GM19023 (cell line): ENCODE measurements around the gene LDLRAD3.

ENCODE experiments used
- ATAC-seq: cut with Tn5 transposase; IDR thresholded peaks from one replicate; pipeline ENCODE4 v1.9.1; 2021; ENCODE audit warnings: mild to moderate bottlenecking, moderate library complexity; ENCODE audit not compliant: unreplicated experiment

LDLRAD3 gene

DNA sequence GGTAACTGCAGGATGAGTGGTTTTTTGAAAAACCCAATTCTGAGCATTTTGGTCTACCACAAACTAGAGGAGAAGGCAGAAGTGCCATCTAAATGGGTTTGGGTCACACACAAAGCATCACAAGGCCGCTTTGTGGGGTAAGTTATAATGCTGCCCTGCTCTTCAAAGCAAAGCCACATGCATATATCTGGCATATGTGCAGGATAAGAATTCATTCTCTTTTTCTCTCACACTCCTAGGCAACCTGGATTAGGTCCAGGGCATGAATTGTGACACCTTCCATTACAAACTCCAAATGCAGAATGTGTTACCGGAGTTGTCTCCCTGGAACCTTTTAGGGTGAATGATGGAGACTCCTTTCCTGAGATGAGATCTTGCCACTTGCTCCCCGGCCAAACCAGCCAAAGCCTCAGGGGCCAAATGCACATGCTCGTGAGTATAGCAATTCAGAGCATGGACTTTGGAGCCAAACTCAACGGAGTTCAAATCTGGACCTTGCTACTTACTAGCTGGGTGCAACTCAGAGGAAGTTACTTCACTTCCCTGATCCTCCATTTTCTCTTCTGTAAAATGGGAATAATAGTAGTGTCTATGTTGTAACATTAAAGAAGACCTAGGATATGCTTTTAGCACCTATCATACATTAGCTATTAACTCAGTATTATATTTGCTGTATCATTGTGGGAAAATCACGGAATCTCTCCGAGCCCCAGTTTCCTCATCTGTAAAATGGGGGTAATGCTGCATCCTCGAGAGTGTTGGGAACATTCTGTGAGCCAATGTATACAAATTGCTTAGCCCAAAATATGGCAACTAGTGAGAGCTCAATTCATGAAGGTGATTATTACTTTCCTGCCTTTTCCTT, 248.8 kb downstream of the LDLRAD3 start:
- ATAC-seq = no peak

DNA sequence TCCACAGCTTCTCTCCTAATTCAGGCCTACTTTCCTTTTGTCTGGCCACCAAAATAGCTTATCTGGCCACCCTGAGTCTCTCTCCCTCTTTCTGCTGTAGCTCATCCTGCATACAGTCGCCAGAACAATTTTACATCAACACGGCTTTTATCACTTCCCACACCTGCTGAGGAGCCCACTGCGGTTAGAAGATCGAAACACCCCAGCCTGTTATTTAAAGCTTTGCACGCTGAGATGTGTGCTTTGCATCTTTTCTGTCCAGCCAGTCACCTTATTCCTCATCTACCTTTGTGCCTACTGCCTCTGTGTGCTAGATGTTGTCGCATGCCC, 249.4 kb downstream of the LDLRAD3 start:
- ATAC-seq = no peak

DNA sequence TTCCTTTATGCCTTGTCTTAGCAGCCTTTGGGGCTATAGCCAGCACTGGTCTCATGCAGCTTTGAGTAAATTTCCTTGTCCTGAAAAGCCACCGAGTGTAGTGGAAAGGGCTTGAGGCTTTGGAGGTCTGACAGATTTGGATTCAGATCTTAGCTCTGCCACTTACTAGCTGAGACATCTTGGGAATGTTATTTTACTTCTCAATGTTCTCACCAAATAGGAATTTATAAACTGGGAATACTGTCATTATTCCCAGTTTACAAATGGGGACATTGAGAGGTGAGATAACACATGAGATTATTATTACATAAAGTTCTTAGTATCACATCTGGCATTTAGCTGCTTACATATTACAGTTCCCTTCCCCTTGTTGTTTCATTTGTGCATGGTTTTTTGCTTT, 249.9 kb downstream of the LDLRAD3 start:
- no peak for ATAC-seq

DNA sequence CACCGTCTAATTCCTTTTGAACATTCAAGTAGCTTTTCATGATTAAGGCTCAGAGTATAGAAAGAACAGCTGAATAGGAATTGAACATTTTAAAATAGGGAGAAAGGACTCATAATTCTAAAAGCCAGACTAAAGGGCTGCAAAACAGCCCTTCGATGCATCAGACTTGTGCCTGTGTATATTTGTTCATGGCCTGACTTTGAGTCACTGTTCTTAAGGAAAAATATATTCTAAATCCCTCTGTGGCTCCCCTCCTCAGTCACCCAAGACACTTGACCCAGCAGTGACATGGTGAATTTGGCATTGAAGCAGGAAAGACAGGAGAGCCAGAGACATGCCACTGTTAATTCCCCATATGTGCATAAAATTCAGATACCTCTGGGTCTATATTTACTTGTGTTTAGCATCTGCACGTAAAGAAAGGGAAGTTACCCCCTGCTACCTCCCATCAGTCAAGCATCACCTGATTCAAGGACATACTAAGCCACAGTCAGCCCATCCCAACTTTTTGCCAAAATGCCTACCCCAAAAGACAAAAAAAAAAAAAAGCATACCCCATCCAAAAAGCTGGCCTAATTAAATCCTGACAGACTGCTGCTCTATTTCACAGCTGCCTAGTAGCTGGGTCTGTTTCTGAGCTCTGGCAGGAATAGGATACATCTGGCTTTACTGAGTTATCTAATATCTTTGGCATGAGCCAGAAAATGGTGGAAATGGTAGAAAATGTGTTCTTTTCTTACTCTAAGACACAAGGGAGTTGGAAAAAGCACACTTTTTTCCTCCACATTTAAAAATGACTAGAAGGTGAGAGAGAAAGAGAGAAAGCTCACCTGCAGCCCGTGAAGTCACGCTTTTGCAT, 251.9 kb downstream of the LDLRAD3 start:
- no peak for ATAC-seq

DNA sequence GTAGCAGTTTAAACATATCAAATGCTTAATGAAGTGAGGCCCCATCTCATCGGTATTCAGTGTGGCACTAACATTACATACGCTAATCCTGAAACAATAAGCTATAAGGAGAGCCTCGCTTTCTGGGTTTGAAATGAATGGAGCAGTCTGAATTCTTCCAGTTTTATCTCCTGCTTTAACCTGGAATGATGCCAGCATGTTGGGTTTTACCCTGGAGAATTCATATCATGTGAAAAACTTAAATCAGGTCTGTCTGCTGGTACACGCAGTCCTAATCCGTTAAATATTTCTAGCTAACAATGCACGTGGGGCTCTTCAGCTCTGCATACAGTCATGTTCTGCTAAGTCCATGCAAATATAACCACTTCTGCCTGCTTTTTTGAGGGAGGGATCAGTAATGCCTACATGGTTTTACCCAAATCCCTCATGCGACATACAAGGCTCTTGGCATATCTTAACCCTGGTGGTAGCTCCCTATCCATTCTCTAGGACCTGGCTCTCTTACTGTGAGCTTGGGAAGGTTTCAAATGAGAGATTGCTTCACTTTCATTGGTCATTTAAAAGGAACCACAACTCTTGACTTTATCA, 252.6 kb downstream of the LDLRAD3 start:
- no peak for ATAC-seq

DNA sequence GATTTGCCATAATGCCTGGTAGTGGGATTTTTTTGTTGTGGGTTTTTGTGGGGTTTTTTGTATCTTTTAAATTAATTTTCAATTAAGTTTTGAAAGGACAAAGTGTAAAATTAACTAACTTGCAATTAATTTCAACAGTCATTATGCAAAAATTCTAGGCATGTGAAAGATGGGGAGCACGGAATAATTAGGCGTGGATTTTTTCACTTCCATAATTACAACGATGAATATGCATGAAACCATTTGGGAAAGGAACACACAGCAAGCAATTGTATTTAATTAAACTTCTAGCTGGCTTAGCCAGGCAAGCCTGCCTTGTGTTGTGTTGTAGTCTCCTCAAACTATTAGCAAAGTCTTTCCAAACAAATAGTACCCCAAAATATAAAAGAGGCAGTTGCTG, 257.5 kb downstream of the LDLRAD3 start:
- no peak for ATAC-seq

DNA sequence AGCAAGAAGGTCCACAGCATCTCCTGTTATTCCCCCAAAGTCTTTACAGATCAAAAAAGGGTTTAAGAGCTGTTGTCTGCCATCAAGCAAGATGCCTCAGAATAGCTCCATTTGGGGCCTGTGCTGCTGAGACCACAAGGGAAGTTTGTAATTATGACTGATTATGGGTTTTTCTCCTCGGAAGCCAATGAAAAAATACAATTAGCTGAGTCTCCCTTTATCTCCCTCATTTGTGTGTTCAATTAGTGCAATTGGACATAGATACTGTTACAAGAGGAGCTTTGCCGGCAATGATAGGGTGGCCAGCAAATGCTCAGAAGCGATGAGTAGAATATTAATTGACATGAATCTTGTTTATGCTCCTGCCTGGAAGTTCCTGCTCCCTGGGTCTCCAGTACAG, 261.7 kb downstream of the LDLRAD3 start:
- ATAC-seq = no peak

DNA sequence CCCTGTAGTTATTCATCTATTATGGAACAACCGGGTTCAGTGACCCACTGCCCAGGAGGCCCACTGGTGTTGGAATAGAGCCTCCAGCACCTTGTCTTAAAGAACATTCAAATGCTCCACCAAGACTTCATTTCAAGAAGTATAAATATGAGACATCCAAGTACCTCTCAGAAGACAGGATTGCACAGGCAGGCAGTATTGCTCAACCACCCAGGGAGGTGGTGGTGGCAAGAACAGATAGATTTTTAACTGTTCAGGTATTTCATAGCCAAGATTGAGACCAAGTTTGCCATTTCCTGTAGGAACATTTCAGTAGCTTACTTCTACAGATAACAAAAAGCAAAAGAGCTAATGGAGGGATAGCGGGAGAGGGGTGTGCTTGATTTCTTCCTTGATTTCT, 266.7 kb downstream of the LDLRAD3 start:
- no peak for ATAC-seq

DNA sequence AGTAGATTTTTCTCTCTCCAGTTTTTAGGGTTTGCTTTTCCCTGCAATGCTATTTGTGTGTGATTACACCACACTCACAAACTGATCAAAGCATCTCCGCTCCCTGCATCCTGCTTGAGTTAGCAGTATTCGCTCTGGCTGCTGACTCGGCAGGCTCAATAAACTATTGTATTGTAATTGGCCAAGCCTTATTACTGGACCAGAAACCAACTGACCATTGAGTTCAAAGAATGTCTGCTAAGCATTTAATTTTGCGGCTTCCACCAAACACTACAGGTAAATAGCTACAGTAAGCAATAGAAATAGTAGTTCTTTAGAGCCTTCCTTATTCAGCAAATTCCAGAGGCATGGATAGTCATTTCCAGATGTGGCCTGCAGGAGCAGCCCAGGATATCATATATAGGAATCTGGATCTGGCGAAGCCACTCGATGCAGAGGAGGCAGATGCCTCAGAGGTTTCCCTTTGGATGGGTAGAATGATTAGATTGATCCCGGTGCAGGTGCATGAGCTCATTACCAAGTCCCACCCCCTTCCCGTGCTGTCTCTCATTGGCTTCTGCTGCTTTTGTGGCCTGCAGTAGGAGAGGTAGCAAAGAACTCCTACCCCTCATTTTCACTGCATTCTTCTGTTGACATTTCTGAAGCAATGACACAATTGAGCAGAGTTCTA, 268.0 kb downstream of the LDLRAD3 start:
- no peak for ATAC-seq

DNA sequence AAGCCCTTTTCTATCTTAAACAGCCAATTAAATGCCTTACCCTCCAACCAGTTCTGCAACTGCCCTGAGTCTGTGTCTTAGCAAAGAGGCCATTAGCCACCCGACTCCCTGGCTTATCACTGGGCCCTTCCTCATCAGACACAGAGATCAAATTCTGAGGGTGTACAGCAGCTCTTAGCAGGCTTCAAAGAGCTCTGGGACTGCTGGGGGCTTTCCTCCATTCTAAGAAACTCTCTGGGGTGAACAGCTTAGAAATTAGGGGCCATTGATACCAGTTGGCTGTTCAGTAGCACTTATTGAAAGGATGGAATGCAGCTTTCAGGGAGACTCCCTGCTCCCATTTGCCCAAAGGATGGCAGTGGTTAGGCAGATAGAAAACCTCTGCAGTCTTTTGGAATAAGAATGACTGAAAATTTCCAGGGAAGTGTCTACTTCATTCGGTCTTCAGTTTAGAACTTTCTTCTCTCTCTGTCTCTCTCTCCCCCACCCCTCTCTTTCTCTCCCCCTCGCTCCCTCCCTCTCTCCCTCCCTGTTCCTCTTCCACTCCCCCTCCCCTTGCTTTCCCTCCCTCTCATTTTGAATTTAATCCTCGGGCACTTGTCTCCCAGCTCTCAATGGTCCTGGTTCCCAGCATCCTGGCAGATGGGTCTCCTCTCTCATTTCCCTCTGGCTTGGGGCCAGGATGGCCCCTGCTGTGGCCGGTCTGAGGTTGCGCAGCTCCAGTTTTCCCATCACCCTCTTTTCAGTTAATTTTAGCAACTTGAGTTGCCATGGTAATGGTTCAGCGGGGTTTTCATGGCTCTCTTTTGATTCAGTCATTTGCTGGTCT, 268.9 kb downstream of the LDLRAD3 start:
- ATAC-seq = no peak

DNA sequence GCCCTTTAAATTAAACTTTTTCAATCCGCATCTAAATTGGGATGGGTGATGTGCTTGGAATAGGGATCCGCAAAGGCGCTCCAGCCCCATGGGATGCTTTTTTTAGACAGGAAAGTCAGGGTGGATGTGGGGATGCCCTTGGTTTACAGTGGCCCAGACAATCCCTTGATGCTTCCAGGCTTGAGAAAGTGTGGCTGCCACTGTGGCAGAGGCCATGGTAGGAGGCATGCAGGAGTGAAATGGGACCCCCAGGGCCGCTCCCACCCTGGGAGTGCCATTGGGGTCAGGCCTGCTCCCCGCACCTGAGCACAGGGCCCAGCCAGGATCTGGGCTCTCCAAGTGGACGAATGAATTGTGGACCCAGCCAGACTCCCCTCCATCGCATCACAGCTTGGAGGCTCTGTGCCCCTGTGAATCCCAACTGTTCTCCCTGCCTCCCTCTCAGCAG, 269.6 kb downstream of the LDLRAD3 start:
- ATAC-seq = no peak

DNA sequence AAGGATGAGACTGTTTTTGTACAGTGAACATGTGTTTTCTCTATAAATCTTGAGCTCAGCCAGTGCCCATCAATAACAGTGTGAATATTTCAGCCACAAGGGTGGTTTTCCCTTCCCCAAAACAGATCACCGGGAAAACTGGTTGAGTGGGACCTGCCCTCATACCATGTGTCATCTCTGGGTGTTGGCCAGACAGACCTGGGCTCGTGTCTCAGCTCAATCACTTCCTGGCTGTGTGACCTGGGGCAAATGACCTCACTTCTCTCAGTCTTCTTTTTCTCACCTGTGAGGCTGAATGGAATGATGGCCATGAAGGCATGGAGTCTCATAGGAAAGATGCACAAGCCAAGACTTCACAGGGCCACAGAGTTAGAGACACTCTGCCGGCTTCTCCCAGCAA, 270.6 kb downstream of the LDLRAD3 start:
- no peak for ATAC-seq

DNA sequence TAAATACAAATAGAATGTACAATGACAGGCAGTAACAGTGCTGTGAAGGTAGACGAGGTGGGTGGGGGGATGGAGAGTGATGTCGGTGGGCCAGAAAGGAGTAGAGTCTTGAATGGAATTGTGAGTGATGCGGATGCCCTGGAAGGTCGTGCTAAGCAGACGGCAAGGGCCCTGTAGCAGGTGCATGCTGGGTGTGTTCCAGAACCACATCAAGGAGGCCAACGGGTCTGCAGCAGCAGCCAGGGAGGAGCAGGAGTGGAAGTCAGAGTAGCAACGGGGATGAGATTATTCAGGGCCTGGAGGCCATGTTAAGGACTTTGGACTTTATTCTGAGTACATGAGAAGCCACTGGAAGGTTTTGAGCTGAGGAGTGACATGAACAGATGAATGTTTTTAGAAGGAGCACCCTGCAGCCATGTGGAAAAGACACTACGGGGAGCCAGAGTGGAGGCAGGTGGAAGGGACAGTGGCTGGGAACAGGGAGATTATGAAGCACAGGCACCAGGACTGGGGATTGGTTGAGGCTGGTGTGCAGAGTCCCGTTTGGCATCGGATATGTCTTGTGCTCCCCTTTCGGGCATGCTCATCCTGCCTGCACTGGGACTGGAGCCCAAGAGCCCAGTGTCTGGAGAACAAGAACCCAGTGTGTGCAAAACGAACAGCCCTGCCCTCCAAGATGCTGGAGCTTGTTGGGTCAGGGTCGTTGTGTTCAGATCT, 271.3 kb downstream of the LDLRAD3 start:
- ATAC-seq = no peak

DNA sequence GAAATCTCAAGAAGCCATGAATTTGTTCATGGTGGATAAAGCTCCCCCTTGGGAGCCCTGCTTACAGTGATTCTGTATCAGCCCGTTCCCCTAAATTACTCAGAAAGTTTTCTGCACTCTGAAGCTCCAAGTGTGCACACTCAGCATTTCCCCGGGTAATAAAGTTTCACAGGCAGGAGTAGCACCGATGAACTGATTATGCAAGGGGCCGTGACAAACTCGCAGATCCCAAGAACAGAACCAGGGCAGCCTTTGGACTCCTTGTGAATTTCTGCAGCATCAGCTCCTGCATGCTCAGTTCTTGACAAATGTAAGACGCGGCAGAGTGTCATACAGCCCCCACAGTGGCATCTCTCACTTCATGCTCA, 271.8 kb downstream of the LDLRAD3 start:
- no peak for ATAC-seq

DNA sequence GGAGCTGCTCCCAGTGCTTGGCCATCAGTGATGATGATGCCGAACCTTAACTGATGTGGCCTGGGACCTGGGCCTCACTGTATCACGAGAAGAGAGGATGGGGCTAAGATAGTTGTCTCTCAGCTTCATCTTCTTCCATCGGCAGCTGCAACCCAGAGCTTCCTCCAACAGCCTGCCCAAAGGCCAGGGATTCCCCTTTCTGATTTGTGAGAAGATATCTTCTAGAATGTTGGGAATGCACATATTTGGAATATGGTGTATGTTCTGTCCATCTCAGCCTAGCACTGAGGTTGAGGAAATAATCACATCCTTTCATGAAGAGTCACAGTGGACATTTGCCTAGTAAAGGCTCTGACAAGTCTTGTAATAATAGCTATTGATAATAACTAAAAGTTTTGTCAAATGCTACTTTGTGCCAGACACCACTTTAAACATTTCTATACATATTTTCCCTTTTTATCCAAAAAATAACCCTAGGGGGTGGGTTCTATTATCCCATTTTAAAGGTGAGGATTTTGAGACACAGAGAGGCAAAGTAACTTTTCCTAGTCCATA, 272.3 kb downstream of the LDLRAD3 start:
- ATAC-seq = no peak

DNA sequence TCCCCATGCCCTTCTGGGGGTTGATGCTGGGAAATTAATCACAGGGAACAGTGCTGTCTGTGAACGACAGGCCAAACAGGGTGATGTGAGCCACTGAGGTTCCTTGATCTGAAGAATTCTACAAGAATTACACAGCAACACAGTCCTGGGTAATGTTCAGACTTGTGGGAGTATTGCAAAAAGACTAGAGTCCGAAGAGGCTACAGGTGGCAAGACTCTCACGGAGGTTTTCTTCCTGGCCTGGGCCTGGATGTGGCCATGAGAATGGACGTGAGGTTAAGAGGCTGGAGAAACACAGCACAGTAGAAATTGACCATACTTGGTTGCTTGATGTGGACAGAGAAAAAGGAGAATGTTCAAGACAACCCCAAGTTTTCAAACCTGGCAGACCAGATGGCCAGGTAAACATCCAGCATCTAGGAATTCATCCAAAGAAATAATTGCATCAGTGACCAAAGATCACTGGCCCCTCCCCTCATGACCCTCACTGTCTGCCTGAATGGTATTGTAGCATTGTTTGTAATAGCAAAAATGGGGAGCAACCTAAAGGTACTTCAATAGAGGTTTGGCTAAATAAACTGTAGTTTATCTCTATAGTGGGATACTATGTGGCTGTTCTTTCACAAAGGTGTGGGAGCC, 274.5 kb downstream of the LDLRAD3 start:
- no peak for ATAC-seq

DNA sequence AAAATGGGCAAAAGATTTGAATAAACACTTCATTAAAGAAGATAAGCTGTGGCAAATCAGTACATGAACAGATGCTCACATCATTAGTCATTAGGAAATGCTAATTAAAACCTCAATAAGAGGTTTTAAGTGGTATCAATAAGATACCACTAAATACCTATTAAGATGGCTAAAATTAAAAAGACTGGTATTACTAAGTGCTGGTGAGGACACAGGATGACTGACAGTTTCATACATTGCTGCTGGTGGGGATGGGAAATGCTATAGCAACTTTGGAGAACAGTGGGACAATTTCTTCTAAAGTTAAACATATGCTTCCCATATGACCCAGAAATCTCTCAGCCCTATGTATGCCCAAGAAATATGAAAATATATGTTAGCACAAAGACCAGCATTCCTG, 276.1 kb downstream of the LDLRAD3 start:
- no peak for ATAC-seq

DNA sequence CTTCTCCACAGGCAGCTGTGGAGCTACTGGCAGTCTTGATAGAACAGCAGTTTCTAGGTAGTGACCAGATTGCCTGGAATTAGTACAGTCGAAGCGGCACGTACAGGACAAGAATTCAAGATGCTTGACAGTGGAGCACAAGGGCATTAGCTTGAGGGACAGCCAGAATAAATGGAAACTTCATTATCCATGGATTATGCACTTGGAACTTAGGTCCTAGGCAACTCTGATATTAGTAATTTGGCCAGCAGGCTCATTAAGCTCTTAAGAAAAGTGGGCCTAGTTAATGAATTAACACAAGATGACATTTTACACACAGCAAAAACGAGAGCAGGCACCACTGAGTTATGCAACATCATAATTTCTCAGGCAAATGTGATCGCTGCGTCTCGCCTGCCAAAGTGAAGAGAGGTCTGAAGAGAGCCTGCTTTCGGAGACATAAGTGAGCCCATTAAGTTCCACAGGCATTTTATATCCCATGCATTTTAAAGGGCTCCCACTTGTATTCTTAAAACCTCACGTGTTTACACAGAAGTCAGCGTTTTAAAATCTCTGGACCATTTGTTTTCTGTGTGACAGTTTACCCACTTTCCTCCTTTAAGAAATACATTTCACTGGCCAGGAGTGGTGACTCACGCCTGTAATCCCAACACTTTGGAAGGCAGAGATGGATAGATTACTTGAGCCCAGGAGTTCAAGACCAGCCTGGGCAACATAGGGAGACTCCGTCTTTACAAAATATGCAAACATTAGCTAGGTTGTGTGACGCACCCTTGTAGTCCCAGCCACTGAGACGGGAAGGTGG, 279.2 kb downstream of the LDLRAD3 start:
- no peak for ATAC-seq
